ENCODE measurements around the gene KRTAP19-6.
"Not testable (repeated sequence)": the region's sequence is repeated elsewhere in the genome, so short reads cannot be mapped to it uniquely, and the experiment has no call there.

The KRTAP19-6 gene, protein sequence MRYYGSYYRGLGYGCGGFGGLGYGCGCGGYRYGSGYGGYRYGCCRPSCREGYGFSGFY

DNA sequence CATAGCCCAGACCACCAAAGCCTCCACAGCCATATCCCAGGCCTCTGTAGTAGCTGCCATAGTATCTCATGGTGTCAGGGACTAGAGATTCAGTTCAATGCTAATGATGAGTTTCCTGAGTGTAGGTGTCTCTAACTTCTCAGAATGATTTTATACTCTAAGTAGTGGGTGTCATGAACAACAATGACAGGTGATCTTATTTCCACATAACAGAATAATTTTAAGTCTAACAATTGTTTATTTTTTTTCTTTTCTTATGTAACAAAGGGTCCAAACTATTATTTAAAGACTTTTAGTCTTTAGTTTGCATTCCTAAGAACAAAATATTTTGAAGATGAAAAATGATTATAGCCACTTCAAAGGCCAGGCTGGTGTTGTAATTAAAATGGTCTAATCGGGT, at the start of gene KRTAP19-6:
TSS of gene KRTAP19-6 (minus strand) at position 101 of the 400 bp plus-strand sequence. CDS start at position 70, 31 bp downstream.
- H3K4me3 ChIP-seq (ENCODE audit: low read depth, low read length), result no peak within 1 kb of the TSS

DNA sequence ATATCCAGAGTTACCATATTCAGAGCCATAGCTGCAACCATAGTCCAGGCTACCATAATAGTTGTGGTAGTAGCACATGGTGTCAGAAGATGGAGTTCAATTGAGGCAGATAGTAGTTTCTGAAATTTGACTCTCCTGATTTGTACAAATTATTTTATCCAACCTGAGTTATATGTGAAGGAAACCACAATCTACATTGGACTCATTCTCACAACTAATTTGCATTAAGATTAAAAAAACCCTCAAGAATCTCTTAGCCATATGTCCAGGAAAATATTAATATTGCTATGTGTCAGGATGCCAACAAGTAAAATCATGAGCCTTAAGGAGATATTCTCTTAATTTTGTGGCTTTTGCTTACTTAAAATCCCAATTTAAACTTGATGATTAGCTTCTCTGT, 48.6 kb upstream of the KRTAP19-6 start, which contains the start of gene KRTAP22-2:
TSS of gene KRTAP22-2 (minus strand) at position 101 of the 400 bp plus-strand sequence.
- no peak within 1 kb of the TSS for H3K4me3 ChIP-seq (ENCODE audit: low read depth, low read length)

DNA sequence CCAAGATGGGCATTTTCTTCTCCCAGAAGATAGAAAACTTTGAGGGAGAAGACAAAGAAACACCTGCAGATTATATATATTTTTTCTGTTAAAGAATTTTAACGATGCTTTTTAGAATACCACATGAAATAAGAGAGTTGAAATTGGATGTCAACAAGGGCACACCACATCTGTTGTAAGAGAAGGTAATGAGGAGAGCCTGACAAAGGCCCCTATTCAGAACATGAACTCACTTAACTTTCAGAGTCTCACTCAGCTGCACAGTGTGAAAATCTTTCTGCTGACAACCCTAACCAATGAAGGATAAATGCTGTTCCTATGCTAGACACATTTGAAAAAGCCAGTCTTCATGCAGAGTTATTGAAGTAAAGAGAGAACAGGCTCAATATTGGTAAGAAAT, 41.2 kb upstream of the KRTAP19-6 start:
- no peak overlapping the region for H3K4me3 ChIP-seq (ENCODE audit: low read depth, low read length)

DNA sequence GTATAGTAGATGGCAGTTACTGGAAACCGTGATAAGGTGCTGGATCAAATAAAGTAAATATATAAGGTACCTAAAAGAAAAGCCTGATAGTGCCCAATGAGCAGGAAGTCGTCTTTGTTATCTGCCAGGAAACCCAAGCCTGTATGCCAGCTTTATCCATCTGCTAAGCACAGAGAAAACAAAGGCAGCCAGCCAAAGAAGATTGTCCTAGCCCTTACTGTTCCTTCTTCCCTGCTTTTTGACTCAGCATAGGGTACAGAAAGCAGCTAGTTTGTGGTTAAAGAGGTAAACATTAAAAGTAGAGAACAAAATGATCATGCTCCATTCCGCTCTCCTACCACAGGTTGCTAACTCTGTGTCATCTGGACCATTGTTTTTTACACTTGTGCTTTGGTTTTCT, 38.5 kb upstream of the KRTAP19-6 start:
- no peak overlapping the region for H3K4me3 ChIP-seq (ENCODE audit: low read depth, low read length)

DNA sequence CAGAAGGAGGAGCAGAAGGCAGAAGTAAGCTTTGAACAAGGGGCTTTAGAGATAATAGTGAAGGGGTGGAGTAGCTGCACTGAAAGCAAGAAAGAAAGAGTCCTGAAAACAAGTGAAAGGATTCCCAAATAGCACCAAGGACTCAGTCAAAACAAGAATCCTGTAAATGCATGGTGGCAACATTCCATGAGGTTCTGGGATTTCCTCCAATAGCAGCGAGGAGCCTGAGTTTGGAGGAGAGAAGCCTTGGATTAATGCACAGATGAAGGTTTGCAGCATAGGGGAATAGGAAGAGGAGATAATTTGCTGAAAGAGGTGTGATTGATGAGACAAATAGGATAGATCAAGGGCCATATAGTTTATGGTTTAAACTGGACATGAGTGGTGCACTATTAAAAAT, 37.7 kb upstream of the KRTAP19-6 start:
- H3K4me3 ChIP-seq (ENCODE audit: low read depth, low read length), result no peak overlapping the region

DNA sequence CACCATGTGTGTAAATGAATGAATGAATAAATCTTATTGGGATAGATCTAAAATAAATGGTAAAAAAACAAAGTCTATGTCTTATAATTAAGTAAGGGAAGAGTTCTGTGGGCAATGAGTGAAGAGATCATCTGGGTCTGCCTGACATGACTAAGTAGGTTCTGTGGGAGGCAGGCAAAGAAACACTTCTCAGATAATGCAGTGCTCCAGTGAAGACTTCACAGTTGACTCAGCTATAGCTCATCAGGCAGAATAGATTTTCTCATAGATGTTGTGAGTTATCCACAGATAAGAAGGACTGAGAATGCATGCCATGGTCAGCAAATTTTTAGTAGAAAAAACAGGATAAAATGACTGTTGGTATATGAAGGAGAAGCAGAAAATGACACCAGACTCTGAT, 36.1 kb upstream of the KRTAP19-6 start:
- H3K4me3 ChIP-seq (ENCODE audit: low read depth, low read length), result no peak overlapping the region

DNA sequence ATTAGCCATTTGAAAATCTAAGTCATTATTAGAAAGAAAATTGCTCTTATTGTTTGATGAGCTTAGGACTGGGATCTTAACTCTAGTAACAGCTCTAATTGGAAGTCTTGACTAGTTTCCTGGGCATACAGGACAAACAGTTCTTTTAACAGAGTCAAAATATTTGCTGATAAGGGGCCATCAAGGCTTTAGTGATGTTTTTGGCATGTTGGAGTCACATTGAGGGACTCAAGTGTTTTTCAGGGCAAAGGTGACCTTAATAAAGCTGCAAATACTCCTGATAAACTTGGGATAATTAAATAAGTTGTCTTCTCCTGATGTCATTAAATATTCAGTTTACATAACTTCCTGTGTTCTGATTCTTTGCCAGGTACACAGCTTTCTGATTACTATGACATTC, 26.0 kb upstream of the KRTAP19-6 start:
- H3K4me3 ChIP-seq (ENCODE audit: low read depth, low read length), result no peak overlapping the region

DNA sequence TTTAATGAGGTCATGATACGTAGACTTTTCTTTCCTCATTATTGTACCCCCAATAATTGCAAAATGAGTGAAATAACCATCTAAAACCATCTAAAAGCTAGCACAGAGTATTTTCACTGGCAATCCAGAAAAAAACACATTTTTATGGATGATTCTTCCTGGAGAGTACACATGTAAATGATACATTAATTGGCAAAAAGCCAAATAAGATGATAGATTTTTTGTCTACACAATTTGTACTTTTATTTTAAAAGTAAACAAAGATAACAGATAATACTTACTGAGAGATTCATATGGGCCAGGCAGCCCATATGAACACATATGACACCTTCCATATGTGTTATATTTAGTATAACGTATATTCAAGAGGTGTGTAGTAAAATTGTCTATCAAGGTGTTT, 22.0 kb upstream of the KRTAP19-6 start:
- H3K4me3 ChIP-seq (ENCODE audit: low read depth, low read length), result no peak overlapping the region

DNA sequence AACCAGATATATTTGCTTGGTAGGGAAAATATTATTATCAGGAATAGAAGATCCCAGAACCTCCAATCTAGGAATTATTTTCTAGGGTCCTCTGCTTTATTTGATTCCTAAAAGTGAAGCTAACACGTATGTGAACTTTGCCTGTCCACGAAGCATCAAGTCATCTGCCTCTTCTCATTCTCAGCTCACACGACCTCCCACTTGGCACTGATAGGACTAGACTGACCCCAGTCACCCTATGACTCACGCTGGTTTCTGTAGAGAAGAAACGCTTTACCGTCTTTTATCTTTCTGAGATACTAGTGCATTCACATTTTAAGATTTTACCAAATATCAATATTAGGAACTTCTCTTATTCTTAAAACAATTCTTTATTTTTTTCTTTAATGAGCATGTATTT, 21.4 kb upstream of the KRTAP19-6 start:
- no peak overlapping the region for H3K4me3 ChIP-seq (ENCODE audit: low read depth, low read length)

DNA sequence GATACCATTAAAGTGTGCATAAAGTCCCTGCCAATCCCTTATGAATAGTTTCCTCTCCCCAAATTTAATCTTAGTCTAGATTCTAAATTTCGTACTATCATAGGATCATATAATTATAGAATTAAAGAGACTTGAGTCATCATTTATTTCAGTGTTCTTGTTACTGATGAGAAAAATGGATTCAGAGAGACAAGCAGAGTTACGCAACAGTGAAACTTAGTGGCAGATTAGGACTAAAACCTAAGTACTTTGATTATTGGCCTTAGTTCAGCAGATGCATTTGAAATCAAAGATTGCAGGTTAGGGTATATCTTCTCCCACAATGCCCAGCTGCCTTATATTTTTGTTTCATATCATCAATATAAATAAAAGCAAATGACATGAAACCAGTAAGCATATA, 20.3 kb upstream of the KRTAP19-6 start:
- no peak overlapping the region for H3K4me3 ChIP-seq (ENCODE audit: low read depth, low read length)

DNA sequence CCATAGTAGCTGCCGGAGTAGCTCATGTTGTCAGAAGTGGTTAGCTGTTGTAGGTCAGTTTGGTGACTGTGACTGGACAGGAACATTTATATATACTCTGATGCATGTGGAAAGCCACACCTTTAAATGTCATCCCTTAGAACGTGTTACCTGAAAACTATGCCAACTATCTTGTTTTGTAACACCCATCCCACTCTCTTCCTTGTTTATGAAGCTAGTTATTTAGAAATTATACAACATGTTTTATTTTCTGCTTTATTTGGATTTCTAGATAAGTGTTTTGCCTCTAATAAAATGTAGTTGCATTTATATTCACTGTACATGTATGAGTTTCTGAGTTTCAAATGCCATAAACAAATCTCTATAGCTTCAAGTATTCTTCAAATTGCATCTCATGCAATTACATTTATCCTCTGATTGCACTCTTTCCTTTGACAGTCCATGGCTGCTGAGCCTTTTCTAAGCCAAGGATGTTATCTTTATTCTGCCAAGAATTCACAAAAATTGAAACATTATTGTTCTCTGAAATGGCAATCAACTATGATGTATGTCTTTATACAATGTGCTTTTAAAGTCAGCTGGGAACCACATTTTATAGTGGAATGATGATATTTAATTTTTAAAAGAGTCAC, 19.7 kb upstream of the KRTAP19-6 start, which contains the start of gene KRTAP19-7:
TSS of gene KRTAP19-7 (minus strand) at position 51 of the 632 bp plus-strand sequence. CDS start at position 26, 25 bp downstream.
- no peak within 1 kb of the TSS for H3K4me3 ChIP-seq (ENCODE audit: low read depth, low read length)

DNA sequence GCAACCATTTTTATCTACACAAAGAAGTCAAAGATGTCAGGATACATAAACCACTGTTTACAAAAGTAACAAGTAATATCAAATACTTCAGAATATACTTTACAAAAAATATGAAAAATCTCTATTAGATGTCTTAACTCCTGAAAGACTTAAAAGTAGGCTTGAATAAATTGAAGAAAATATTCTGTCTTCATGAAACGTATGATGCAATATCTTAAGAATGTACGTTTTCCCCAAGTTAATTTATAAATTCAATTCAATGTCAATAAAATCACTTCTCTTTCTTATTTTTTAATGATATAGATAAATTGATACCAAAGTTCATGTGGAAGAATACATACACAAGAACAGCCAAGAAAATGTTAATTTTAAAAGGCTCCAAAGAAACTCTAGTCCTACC, 13.4 kb upstream of the KRTAP19-6 start:
- H3K4me3 ChIP-seq (ENCODE audit: low read depth, low read length), result no peak overlapping the region

DNA sequence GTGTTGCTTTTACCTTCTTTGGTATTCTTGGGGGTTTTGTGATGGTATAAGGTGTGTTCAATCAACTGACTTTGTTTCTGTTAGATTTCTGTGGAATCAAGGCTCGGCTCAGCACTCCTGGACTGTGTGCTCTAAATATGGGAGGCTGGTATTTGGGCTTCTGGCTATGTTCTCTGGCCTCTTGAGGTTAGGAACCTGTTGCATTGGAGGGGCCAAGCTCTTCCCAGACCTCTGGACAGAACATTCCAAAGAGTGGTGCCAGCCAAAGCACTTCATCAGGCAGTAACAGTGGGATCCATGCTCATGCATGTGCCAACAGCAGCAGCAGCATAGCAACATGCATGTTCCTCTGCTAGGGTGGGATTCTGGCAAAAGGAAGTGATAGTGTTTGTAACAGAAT, 11.1 kb upstream of the KRTAP19-6 start:
- no peak overlapping the region for H3K4me3 ChIP-seq (ENCODE audit: low read depth, low read length)

DNA sequence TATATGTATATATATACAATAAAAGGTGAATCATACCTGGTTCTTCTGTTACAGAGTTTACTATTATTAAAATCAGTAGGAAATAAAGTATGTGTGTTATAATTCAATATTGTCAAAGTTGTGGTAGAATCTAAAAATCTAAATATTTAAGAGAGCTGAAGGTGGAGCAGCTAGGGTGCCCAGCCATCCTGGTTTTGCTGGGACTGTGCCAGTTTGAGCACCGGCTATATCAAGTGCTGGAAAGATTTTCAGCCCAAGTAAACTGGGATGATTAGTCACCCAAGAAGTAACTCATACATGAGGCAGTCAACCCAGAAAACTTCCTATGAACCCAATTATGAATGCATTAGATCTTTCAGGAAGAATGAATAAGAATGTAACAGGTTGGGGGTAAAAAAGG, 22.8 kb downstream of the KRTAP19-6 start:
- H3K4me3 ChIP-seq (ENCODE audit: low read depth, low read length), result no peak overlapping the region

DNA sequence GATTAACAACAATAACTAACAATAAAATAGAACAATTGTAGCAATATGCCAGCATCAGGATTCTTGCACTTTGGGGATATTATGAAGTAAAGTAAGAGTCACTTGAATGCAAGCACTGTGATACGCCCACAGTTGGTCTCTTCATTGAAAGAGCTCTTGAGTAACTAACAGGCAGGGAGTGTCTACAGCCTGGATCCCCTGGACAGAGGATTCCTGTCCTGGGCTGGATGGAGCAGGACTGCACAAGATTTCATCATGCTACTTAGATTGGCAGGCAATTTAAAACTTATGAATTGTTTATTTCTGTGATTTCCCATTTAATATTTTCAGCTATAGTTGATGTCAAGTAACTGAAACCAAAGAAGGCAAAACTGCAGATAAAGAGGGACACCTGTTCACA, 26.0 kb downstream of the KRTAP19-6 start:
- no peak overlapping the region for H3K4me3 ChIP-seq (ENCODE audit: low read depth, low read length)

DNA sequence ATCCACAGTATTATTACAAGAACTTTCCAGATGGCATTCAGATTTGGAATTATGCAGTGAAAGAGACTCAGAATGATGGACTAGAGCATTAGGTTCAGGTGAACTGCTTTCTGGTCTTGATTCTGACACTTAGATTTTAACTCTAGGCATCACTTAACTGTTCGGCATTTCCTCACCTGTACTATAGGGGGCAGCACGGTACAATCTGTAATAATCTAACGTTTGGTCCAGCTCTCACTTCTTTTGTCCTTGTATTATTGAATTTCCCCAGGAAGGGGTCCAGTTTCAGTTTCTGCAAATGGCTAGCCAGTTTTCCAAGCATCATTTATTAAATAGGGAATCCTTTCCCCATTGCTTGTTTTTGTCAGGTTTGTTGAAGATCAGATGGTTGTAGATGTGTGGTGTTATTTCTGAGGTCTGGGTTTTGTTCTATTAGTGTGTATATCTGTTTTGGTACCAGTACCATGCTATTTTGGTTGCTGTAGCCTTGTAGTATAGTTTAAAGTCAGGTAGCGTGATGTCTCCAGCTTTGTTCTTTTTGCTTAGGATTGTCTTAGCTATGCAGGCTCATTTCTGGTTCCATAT, 36.0 kb downstream of the KRTAP19-6 start:
- not testable (repeated sequence) for H3K4me3 ChIP-seq (ENCODE audit: low read depth, low read length)

DNA sequence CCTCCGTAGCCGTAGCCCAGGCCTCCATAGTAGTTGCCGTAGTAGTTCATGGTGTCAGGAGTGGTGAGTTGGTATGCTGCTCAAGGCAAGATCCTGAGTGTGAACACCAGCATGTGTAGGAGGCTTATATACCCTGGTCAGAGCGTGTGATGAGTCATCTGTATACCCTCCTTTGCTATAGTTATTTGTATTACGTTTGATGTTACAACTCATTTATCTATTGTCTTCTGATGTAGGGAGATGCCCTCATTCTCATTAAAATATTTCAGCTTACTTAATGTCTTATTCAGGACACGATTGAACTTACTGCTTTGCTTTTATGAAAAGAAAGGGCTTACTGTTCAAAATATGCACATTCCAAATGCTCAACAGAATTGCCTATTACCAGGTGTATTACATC, 39.6 kb downstream of the KRTAP19-6 start, which contains the start of gene KRTAP19-5:
TSS of gene KRTAP19-5 (minus strand) at position 101 of the 400 bp plus-strand sequence. CDS start at position 50, 51 bp downstream.
- no peak within 1 kb of the TSS for H3K4me3 ChIP-seq (ENCODE audit: low read depth, low read length)

DNA sequence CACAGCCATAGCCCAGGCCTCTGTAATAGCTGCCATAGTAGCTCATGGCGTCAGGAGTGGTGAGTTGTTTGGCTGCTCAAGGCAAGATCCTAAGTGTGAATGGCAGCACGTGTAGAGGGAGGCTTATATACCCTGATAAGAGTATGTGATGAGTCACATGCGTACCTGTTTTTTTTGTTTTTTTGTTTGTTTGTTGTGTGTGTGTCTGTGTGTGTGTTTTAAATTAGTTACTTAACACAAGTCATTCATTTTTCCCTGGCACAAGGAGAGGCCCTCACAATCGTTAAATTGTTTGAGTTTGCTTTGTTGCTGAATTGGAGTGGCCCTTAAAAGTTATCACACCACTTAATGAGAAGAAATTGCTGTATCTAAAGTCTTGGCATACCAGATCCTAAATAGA, 44.6 kb downstream of the KRTAP19-6 start, which contains the start of gene KRTAP19-4:
TSS of gene KRTAP19-4 (minus strand) at position 101 of the 400 bp plus-strand sequence. CDS start at position 46, 55 bp downstream.
- no peak within 1 kb of the TSS for H3K4me3 ChIP-seq (ENCODE audit: low read depth, low read length)

DNA sequence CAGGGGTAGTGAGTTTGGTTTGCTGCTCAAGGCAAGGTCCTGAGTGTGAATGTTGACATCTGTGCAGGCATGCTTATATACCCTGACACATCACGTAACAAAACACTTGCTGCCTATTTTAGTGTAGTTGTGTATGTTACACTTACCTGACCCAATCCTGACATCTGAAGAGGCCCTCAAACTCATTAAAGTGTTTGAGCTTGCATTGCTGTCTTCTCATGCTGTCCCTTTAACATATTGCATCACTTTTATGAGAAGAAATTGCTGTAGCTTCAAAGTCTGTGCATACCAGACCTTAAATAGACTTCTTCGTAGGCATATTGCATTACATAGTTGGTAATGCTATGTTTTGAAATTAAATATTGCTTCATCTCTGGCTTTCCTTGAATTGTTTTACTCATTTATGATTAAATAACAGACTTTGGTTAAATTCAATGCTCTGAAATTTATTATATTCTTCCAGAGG, 49.7 kb downstream of the KRTAP19-6 start, which contains the start of gene KRTAP19-3:
TSS of gene KRTAP19-3 (minus strand) at position 51 of the 466 bp plus-strand sequence. CDS start 56 bp downstream, outside the sequence.
- H3K4me3 ChIP-seq (ENCODE audit: low read depth, low read length), result no peak within 1 kb of the TSS
